ENCODE results near the gene PLCL2. TPM values are rescaled to one million over a fixed set of nuclear protein-coding genes. Genes with fewer than 3 reads are reported as not detected.

The PLCL2 gene
- total RNA-seq, 1 experiment from 2014 or later, result 0.92 TPM

DNA sequence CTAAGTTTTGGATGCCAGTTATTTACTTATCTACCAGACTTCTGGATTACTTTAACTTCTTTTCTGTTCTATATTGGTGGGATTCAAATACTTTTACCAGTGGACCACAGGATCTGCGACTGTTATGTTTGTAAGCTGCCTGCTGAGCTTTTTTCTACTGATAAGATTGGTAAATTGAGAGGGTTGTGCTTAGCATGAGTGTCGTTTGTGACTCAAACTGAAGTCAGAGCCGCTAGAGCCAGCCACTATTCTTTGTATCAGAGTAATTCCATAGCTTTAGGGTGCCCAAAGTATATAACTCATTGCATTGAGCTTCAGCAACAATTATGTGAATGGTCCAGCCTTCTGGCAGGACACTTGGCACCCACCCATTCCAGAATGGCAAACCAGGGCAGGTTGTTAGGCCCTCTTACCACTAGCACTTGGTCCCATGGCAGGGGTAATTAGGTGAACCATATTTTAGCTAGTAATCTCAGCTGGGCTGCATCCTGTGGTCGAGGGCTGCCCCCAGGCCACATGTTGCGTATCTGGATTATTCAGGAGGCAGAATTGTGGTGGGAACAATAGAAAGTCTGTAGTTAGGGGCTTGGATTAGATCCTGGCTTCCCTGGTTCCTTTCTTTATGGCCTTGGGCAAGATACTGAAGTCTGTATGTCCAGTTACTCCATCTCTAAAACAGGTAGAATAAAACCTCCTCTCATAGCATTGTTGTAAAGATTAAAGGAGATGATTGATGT is 6.0 kb downstream of the PLCL2 start:
- Histone ChIP-seq H3K4me3 (ENCODE audit: low read depth, low read length, poor library complexity, severe bottlenecking) (no peak overlapping the region), H3K36me3 (ENCODE audit: insufficient read depth, low read length, poor library complexity, severe bottlenecking) (no peaks in the 10 kb centered on the region), H3K4me1 (ENCODE audit: insufficient read depth, low read length, poor library complexity, severe bottlenecking) (no peaks in the 10 kb centered on the region), H3K27me3 (replicated peaks; ENCODE audit: insufficient read depth, low read depth, low read length, poor library complexity) (peaks cover 42% of the 10 kb centered on the region), H3K27ac (ENCODE audit: low read depth, low read length, poor library complexity, severe bottlenecking) (no peak overlapping the region), H3K9me3 (ENCODE audit: low read depth, low read length, poor library complexity, severe bottlenecking) (no peaks in the 10 kb centered on the region)
- DNase-seq (ENCODE audit: low spot score), result no peak
- CTCF ChIA-PET, result no interaction called here
- TF ChIP-seq EZH2 (IDR thresholded peaks at IDR 0.05; ENCODE audit: borderline replicate concordance, low read depth, low read length, poor library complexity, severe bottlenecking), result no peak
- intact Hi-C loops (cut with micrococcal nuclease; ENCODE audit: unreplicated experiment), result no loop called here
- no TSS peak for BruUV-seq (replicated peaks)
- POLR2A ChIA-PET (ENCODE audit: low non-redundant PET), result no interaction called here

GRCh38 chr3:16893618-16894200 is 9.0 kb downstream of the PLCL2 start:
- ChIA-PET POLR2A (ENCODE audit: low non-redundant PET) (no interaction called here), CTCF (no interaction called here)
- BruUV-seq (replicated peaks), result no TSS peak

GRCh38 chr3:16896094-16896627 is 11.4 kb downstream of the PLCL2 start:
- Histone ChIP-seq H3K4me3 (ENCODE audit: low read depth, low read length, poor library complexity, severe bottlenecking) (no peak overlapping the region), H3K27ac (ENCODE audit: low read depth, low read length, poor library complexity, severe bottlenecking) (no peak overlapping the region), H3K36me3 (ENCODE audit: insufficient read depth, low read length, poor library complexity, severe bottlenecking) (no peaks in the 10 kb centered on the region), H3K9me3 (ENCODE audit: low read depth, low read length, poor library complexity, severe bottlenecking) (no peaks in the 10 kb centered on the region), H3K27me3 (replicated peaks; ENCODE audit: insufficient read depth, low read depth, low read length, poor library complexity) (peaks cover 9% of the 10 kb centered on the region), H3K4me1 (ENCODE audit: insufficient read depth, low read length, poor library complexity, severe bottlenecking) (no peaks in the 10 kb centered on the region)
- DNase-seq (ENCODE audit: low spot score), result no peak
- TF ChIP-seq EZH2 (IDR thresholded peaks at IDR 0.05; ENCODE audit: borderline replicate concordance, low read depth, low read length, poor library complexity, severe bottlenecking), result no peak
- POLR2A ChIA-PET (ENCODE audit: low non-redundant PET), result no interaction called here
- intact Hi-C loops (cut with micrococcal nuclease; ENCODE audit: unreplicated experiment), result no loop called here
- BruUV-seq (replicated peaks), result no TSS peak
- CTCF ChIA-PET, result no interaction called here

More at GRCh38 chr3:16893618-16894200, 9.0 kb downstream of the PLCL2 start:
- no peak for TF ChIP-seq CTCF (conservative IDR thresholded peaks at IDR 0.05; ENCODE audit: low read depth, low read length)
- no peak for TF ChIP-seq EZH2 (IDR thresholded peaks at IDR 0.05; ENCODE audit: borderline replicate concordance, low read depth, low read length, poor library complexity, severe bottlenecking)
- Histone ChIP-seq H3K4me1 (ENCODE audit: insufficient read depth, low read length, poor library complexity, severe bottlenecking) (no peaks in the 10 kb centered on the region), H3K4me3 (ENCODE audit: low read depth, low read length, poor library complexity, severe bottlenecking) (no peak overlapping the region), H3K27me3 (replicated peaks; ENCODE audit: insufficient read depth, low read depth, low read length, poor library complexity) (peaks cover 14% of the 10 kb centered on the region), H3K36me3 (ENCODE audit: insufficient read depth, low read length, poor library complexity, severe bottlenecking) (no peaks in the 10 kb centered on the region), H3K27ac (ENCODE audit: low read depth, low read length, poor library complexity, severe bottlenecking) (no peak overlapping the region), H3K9me3 (ENCODE audit: low read depth, low read length, poor library complexity, severe bottlenecking) (no peaks in the 10 kb centered on the region)
- no peak for DNase-seq (ENCODE audit: low spot score)
- intact Hi-C loops (cut with micrococcal nuclease; ENCODE audit: unreplicated experiment), result no loop called here

GRCh38 chr3:16896820-16897219 is 12.1 kb downstream of the PLCL2 start:
- TF ChIP-seq EZH2 (IDR thresholded peaks at IDR 0.05; ENCODE audit: borderline replicate concordance, low read depth, low read length, poor library complexity, severe bottlenecking), result no peak
- no peak for TF ChIP-seq CTCF (conservative IDR thresholded peaks at IDR 0.05; ENCODE audit: low read depth, low read length)
- H3K4me3 ChIP-seq (ENCODE audit: low read depth, low read length, poor library complexity, severe bottlenecking), result no peak overlapping the region
- intact Hi-C loops (cut with micrococcal nuclease; ENCODE audit: unreplicated experiment), result no loop called here
- H3K36me3 ChIP-seq (ENCODE audit: insufficient read depth, low read length, poor library complexity, severe bottlenecking), result no peaks in the 10 kb centered on the region
- ChIA-PET POLR2A (ENCODE audit: low non-redundant PET) (no interaction called here), CTCF (interaction anchor here (0.7 kb wide), 1 partner anchor 903 kb away, joined by 5 read pairs; no protein-coding TSS in a partner anchor)
- H3K27me3 ChIP-seq (replicated peaks; ENCODE audit: insufficient read depth, low read depth, low read length, poor library complexity), result peaks cover 9% of the 10 kb centered on the region
- no peaks in the 10 kb centered on the region for H3K4me1 ChIP-seq (ENCODE audit: insufficient read depth, low read length, poor library complexity, severe bottlenecking)
- H3K9me3 ChIP-seq (ENCODE audit: low read depth, low read length, poor library complexity, severe bottlenecking), result no peaks in the 10 kb centered on the region
- BruUV-seq (replicated peaks), result no TSS peak
- DNase-seq (ENCODE audit: low spot score), result no peak
- no peak overlapping the region for H3K27ac ChIP-seq (ENCODE audit: low read depth, low read length, poor library complexity, severe bottlenecking)
